H1 (cell line): ENCODE data around the gene CERT1. TPM values are rescaled to one million over a fixed set of nuclear protein-coding genes. Genes with fewer than 3 reads are reported as not detected.

Source experiments
- CTCF ChIA-PET: fragments of 300-600 bp; sonication (Branson Sonifier 250); formaldehyde crosslinking; loops from one replicate; lab custom pipeline; 2021; ENCODE audit not compliant: partially characterized antibody; lab: Charles Lee
- POLR2A ChIA-PET: fragments of 300-600 bp; sonication (Branson Sonifier 250); formaldehyde crosslinking; loops from one replicate; lab custom pipeline; 2021; ENCODE audit warnings: inconsistent platforms; ENCODE audit not compliant: partially characterized antibody; lab: Charles Lee
- DNase-seq, 2 experiments: peaks; one replicate each; pipeline versions ENCODE4 v3.0.0 to v3.0.0-alpha.2; 2010 to 2022; ENCODE audit warnings: low spot score in 2 of 2, low read depth in 1 of 2, mixed read lengths in 1 of 2
- FAIRE-seq: peaks from 2 replicates; lab custom pipeline; 2011; peaks lifted over from hg19 to GRCh38; lab: Jason Lieb, UNC
- H2AFZ ChIP-seq: 2 replicates; pipeline ENCODE4 v1.8.1; 2012; ENCODE audit warnings: low read length, inconsistent platforms
- H2AK5ac ChIP-seq: 2 replicates; pipeline ENCODE4 v1.6.1; 2013; ENCODE audit warnings: low read depth, low read length
- H2BK120ac ChIP-seq: replicated peaks from 2 replicates; pipeline ENCODE3; 2013; ENCODE audit warnings: low read depth, low read length, inconsistent platforms
- H2BK12ac ChIP-seq: 2 replicates; pipeline ENCODE4 v1.6.1; 2013; ENCODE audit warnings: low read depth, low read length
- H2BK15ac ChIP-seq: 2 replicates; pipeline ENCODE4 v1.6.1; 2013; ENCODE audit warnings: low read length
- H2BK20ac ChIP-seq: 2 replicates; pipeline ENCODE4 v1.6.1; 2013; ENCODE audit warnings: low read length
- H2BK5ac ChIP-seq: 2 replicates; pipeline ENCODE4 v1.6.1; 2013; ENCODE audit warnings: low read depth, low read length
- H3K14ac ChIP-seq: 2 replicates; pipeline ENCODE4 v1.6.1; 2013; ENCODE audit warnings: inconsistent platforms; ENCODE audit not compliant: insufficient read length
- H3K18ac ChIP-seq: 2 replicates; pipeline ENCODE4 v1.6.1; 2013; ENCODE audit warnings: low read length; ENCODE audit errors: extremely low read depth
- H3K23ac ChIP-seq: 2 replicates; pipeline ENCODE4 v1.6.1; 2013; ENCODE audit warnings: inconsistent platforms; ENCODE audit not compliant: insufficient read length
- H3K23me2 ChIP-seq: 2 replicates; pipeline ENCODE4 v1.6.1; 2013; ENCODE audit warnings: low read depth, low read length
- H3K27ac ChIP-seq: 2 replicates; pipeline ENCODE4 v1.6.1; 2011; ENCODE audit warnings: low read depth, low read length, inconsistent platforms
- H3K27me3 ChIP-seq, 4 experiments: replicated peaks in 1 of 4; 1 replicate in 1 of 4; 2 replicates in 3 of 4; pipeline versions ENCODE4 v1.6.1 to v1.8.1; 2011 to 2013; ENCODE audit warnings: low read length in 3 of 4, mild to moderate bottlenecking in 3 of 4, inconsistent platforms in 2 of 4, mixed read lengths in 2 of 4, moderate library complexity in 1 of 4; ENCODE audit not compliant: control insufficient read depth in 3 of 4, insufficient read depth in 3 of 4; ENCODE audit errors: extremely low read depth in 1 of 4
- H3K36me3 ChIP-seq, 4 experiments: 2 replicates each; pipeline versions ENCODE4 v1.6.1 to v1.8.1; 2011 to 2013; ENCODE audit warnings: mild to moderate bottlenecking in 4 of 4, low read length in 3 of 4, moderate library complexity in 2 of 4, control low read depth in 1 of 4, inconsistent platforms in 1 of 4; ENCODE audit not compliant: insufficient read depth in 4 of 4, control insufficient read depth in 2 of 4
- H3K4ac ChIP-seq: replicated peaks from 2 replicates; pipeline ENCODE3; 2013; ENCODE audit warnings: low read length, low read depth, mixed read lengths, inconsistent platforms; ENCODE audit not compliant: insufficient read length
- H3K4me1 ChIP-seq, 4 experiments: replicated peaks in 1 of 4; 1 replicate in 1 of 4; 2 replicates in 3 of 4; pipeline versions ENCODE4 v1.6.1 to v1.8.1; 2011 to 2013; ENCODE audit warnings: low read length in 3 of 4, inconsistent platforms in 2 of 4, mixed read lengths in 1 of 4; ENCODE audit not compliant: insufficient read depth in 4 of 4, control insufficient read depth in 3 of 4
- H3K4me2 ChIP-seq, 2 experiments: 2 replicates each; pipeline versions ENCODE4 v1.6.1 to v1.8.1; 2011 to 2013; ENCODE audit warnings: low read depth in 2 of 2, low read length in 2 of 2, control low read depth in 1 of 2, inconsistent platforms in 1 of 2, mild to moderate bottlenecking in 1 of 2; ENCODE audit not compliant: insufficient read depth in 1 of 2
- H3K4me3 ChIP-seq, 4 experiments: fragments of 200-600, 300-600 bp in 1 of 4; sonication (generic), shearing (Covaris generic), sonication (Bioruptor Twin) in 1 of 4; 2 replicates each; pipeline versions ENCODE4 v1.5.1 to v1.8.1; 2011 to 2016; ENCODE audit warnings: low read length in 4 of 4, low read depth in 3 of 4, control low read depth in 2 of 4, inconsistent platforms in 2 of 4, mild to moderate bottlenecking in 2 of 4, mixed read lengths in 1 of 4, moderate library complexity in 1 of 4; ENCODE audit not compliant: insufficient read depth in 2 of 4; ENCODE audit errors: extremely low read depth in 1 of 4
- H3K56ac ChIP-seq: replicated peaks from 2 replicates; pipeline ENCODE3; 2013; ENCODE audit warnings: low read depth, mild to moderate bottlenecking, mixed read lengths, low read length, inconsistent platforms; ENCODE audit not compliant: insufficient read length
- H3K79me1 ChIP-seq: 2 replicates; pipeline ENCODE4 v1.6.1; 2013; ENCODE audit warnings: low read depth, low read length, control low read depth
- H3K79me2 ChIP-seq, 2 experiments: 2 replicates each; pipeline versions ENCODE4 v1.6.1 to v1.8.1; 2012 to 2013; ENCODE audit warnings: low read length in 2 of 2, mild to moderate bottlenecking in 2 of 2, inconsistent platforms in 1 of 2; ENCODE audit not compliant: insufficient read depth in 2 of 2, control insufficient read depth in 1 of 2
- H3K9ac ChIP-seq, 4 experiments: replicated peaks in 1 of 4; 1 replicate in 1 of 4; 2 replicates in 3 of 4; pipeline versions ENCODE4 v1.6.1 to v1.8.1; 2011 to 2013; ENCODE audit warnings: low read depth in 3 of 4, low read length in 3 of 4, control low read depth in 2 of 4, mild to moderate bottlenecking in 2 of 4, moderate library complexity in 2 of 4, inconsistent platforms in 1 of 4; ENCODE audit errors: extremely low read depth in 1 of 4
- H3K9me3 ChIP-seq, 2 experiments: 2 replicates each; pipeline versions ENCODE4 v1.6.1 to v1.8.1; 2012 to 2013; ENCODE audit warnings: mild to moderate bottlenecking in 2 of 2, moderate library complexity in 2 of 2, control low read depth in 1 of 2, inconsistent platforms in 1 of 2, low read depth in 1 of 2, low read length in 1 of 2, mixed read lengths in 1 of 2; ENCODE audit not compliant: insufficient read depth in 2 of 2
- H4K20me1 ChIP-seq, 2 experiments: replicated peaks in 1 of 2; 2 replicates each; pipeline versions ENCODE3 to v1.8.1; 2011 to 2013; ENCODE audit warnings: inconsistent platforms in 2 of 2, low read length in 2 of 2, mild to moderate bottlenecking in 1 of 2; ENCODE audit not compliant: insufficient read depth in 2 of 2, control insufficient read depth in 1 of 2
- H4K5ac ChIP-seq: 2 replicates; pipeline ENCODE4 v1.6.1; 2013; ENCODE audit warnings: low read length, low read depth, mixed read lengths, inconsistent platforms; ENCODE audit not compliant: insufficient read length
- H4K8ac ChIP-seq: 2 replicates; pipeline ENCODE4 v1.8.0; 2013; ENCODE audit warnings: mild to moderate bottlenecking, moderate library complexity, low read length, inconsistent platforms; ENCODE audit not compliant: insufficient read depth; ENCODE audit errors: extremely low read depth
- H4K91ac ChIP-seq: replicated peaks from 2 replicates; pipeline ENCODE3; 2013; ENCODE audit warnings: low read length, mixed read lengths, inconsistent platforms; ENCODE audit not compliant: insufficient read length
- ASH2L ChIP-seq: fragments of 200-600, 300-600 bp; sonication (generic); IDR thresholded peaks from one replicate; pipeline ENCODE4 v1.7.1; 2017; ENCODE audit warnings: low read length
- E2F6 ChIP-seq: IDR thresholded peaks from 2 replicates; pipeline ENCODE4 v1.6.1; 2012; ENCODE audit warnings: inconsistent platforms
- EP300 ChIP-seq, 2 experiments: IDR thresholded peaks; 1 replicate in 1 of 2; 2 replicates in 1 of 2; pipeline ENCODE4 v1.6.1; 2011 to 2012; ENCODE audit warnings: low read depth in 2 of 2, low read length in 2 of 2, mild to moderate bottlenecking in 2 of 2, borderline replicate concordance in 1 of 2, inconsistent platforms in 1 of 2, moderate library complexity in 1 of 2
- FOSL1 ChIP-seq: IDR thresholded peaks from 2 replicates; pipeline ENCODE4 v1.6.1; 2011; ENCODE audit warnings: mild to moderate bottlenecking, low read depth, low read length, moderate library complexity; ENCODE audit not compliant: insufficient read depth
- RBBP5 ChIP-seq: IDR thresholded peaks from 2 replicates; pipeline ENCODE4 v1.7.1; 2012; ENCODE audit warnings: low read depth, mild to moderate bottlenecking, inconsistent platforms, low read length, moderate library complexity, borderline replicate concordance
- SRF ChIP-seq: IDR thresholded peaks from 2 replicates; pipeline ENCODE4 v1.6.1; 2011; ENCODE audit warnings: mild to moderate bottlenecking, low read depth, low read length, moderate library complexity
- whole genome bisulfite sequencing, 2 experiments: shearing (Covaris generic) in 1 of 2; methylation state at CpG; one replicate each; pipeline versions ENCODE4 v1.1.6 to v1.1.7; 2013 to 2015; ENCODE audit warnings: low lambda C conversion rate in 2 of 2, mixed read lengths in 2 of 2, inconsistent platforms in 1 of 2, low coverage in 1 of 2, missing lambda C conversion rate in 1 of 2; ENCODE audit not compliant: insufficient replicate concordance in 2 of 2, insufficient coverage in 1 of 2, insufficient read length in 1 of 2; ENCODE audit errors: extremely low coverage in 1 of 2, missing lambda C conversion rate in 1 of 2; 5-methylcytosine and 5-hydroxymethylcytosine counted together
- polyA plus RNA-seq, 7 experiments: library from polyadenylated mRNA; depleted of rRNA in 3 of 7; stranded (reverse) in 5 of 7; unstranded in 2 of 7; fragments of >200 nt in 5 of 7; fragments of 200-250 nt in 2 of 7; gene quantifications; 1 replicate in 5 of 7; 2 replicates in 1 of 7; 4 replicates in 1 of 7; pipeline versions ENCODE4 v1.2.1 to v1.2.3, GENCODE V29; 2011 to 2013; ENCODE audit warnings: missing spikeins in 2 of 7, mixed read lengths in 2 of 7
- total RNA-seq: library from RNA; stranded (reverse); fragmentation: NEBNext Ultra II Directional; extraction: Animal tissue kit (Norgen Biotek cat#: 25700); gene quantifications from 2 replicates; pipeline ENCODE4 v1.2.1, GENCODE V29; 2021

Gene CERT1
- total and polyA plus RNA-seq, 2 of the 8 experiments (the other 6 are each of a cell fraction or from before 2014, with no cell fraction given) = 7.8 to 55.3 TPM

GRCh38 chr5:75523275-75523674 lies 11.8 kb upstream of the CERT1 start:
- FAIRE-seq (no peak), DNase-seq (no peak)
- Histone ChIP-seq H4K20me1 (no peaks in the 10 kb centered on the region), H3K4me3 (no peak overlapping the region), H3K9ac (no peak overlapping the region), H2BK20ac (no peak overlapping the region), H2BK120ac (no peak overlapping the region), H2BK12ac (no peak overlapping the region), H2AK5ac (no peak overlapping the region), H4K91ac (no peak overlapping the region), H2BK15ac (no peak overlapping the region), H3K4ac (no peak overlapping the region), H4K8ac (no peak overlapping the region), H3K79me2 (peaks cover 0 to 20% of the 10 kb centered on the region in 2 experiments; a peak in 1 of 4 replicates), H3K18ac (no peak overlapping the region), H3K14ac (no peak overlapping the region), H3K23ac (no peak overlapping the region), H3K23me2 (no peaks in the 10 kb centered on the region), H3K79me1 (peaks cover 7% of the 10 kb centered on the region), H3K36me3 (no peaks in the 10 kb centered on the region), H3K56ac (no peak overlapping the region), H3K27me3 (no peaks in the 10 kb centered on the region), H3K9me3 (peaks cover 3 to 7% of the 10 kb centered on the region in 2 experiments; a peak in 2 of 4 replicates), H3K27ac (no peak overlapping the region), H2BK5ac (no peak overlapping the region), H4K5ac (no peak overlapping the region), H3K4me2 (no peak overlapping the region), H3K4me1 (no peaks in the 10 kb centered on the region; a peak in 1 of 7 replicates), H2AFZ (no peak overlapping the region)
- WGBS, 2 experiments = 93% methylated on average over 1 of the region's 1 CpG; no CpG with 5 or more reads in 1 of the 2 experiments
- ChIA-PET CTCF (no interaction called here), POLR2A (no interaction called here)
- TF ChIP-seq ASH2L = no peak
- no peak for TF ChIP-seq EP300 (IDR thresholded peaks at IDR 0.05; ENCODE audit: borderline replicate concordance in 1 of 2, low read depth in 2 of 2, low read length in 2 of 2)
- TF ChIP-seq SRF = no peak
- no peak for TF ChIP-seq FOSL1
- no peak for TF ChIP-seq RBBP5
- TF ChIP-seq E2F6 = no peak
